CD8-positive, alpha-beta memory T cell (primary cell): Measurements from ENCODE around the gene EML3. TPM values are rescaled to one million over a fixed set of nuclear protein-coding genes. Genes with fewer than 3 reads are reported as not detected.

Source experiments
- CTCF ChIA-PET: fragments of 350-600 bp; sonication (Branson Sonifier 250); formaldehyde crosslinking; loops from one replicate; lab custom pipeline; 2021; ENCODE audit warnings: antibody characterized with exemption; lab: Charles Lee
- POLR2A ChIA-PET: fragments of 350-600 bp; sonication (Branson Sonifier 250); formaldehyde crosslinking; loops from one replicate; lab custom pipeline; 2021; ENCODE audit warnings: antibody characterized with exemption; lab: Charles Lee
- DNase-seq, 5 donors: peaks; one replicate each; pipeline versions ENCODE4 v3.0.0 to v3.0.0-alpha.2; 2020 to 2022; ENCODE audit warnings: mixed read lengths in 1 of 5
- H3K27ac ChIP-seq: one replicate; pipeline ENCODE4 v1.7.0; 2013; ENCODE audit warnings: low read depth, mild to moderate bottlenecking, low read length, moderate library complexity
- H3K27me3 ChIP-seq: 2 replicates; pipeline ENCODE4 v1.7.0; 2013; ENCODE audit warnings: low read length, mild to moderate bottlenecking; ENCODE audit not compliant: insufficient read depth, poor library complexity, severe bottlenecking
- H3K36me3 ChIP-seq: 2 replicates; pipeline ENCODE4 v1.7.0; 2013; ENCODE audit warnings: mild to moderate bottlenecking, low read length, moderate library complexity; ENCODE audit not compliant: insufficient read depth
- H3K4me1 ChIP-seq: 2 replicates; pipeline ENCODE4 v1.7.0; 2013; ENCODE audit warnings: mild to moderate bottlenecking, low read length, moderate library complexity; ENCODE audit not compliant: insufficient read depth
- H3K4me3 ChIP-seq: 2 replicates; pipeline ENCODE4 v1.7.0; 2013; ENCODE audit warnings: mild to moderate bottlenecking, low read length
- H3K9me3 ChIP-seq: 2 replicates; pipeline ENCODE4 v1.7.0; 2013; ENCODE audit warnings: mild to moderate bottlenecking, low read length
- H3K27ac Mint-ChIP-seq, 8 donors: one replicate each; pipeline ENCODE4 v1.8.0; 2020 to 2021; ENCODE audit warnings: mixed read lengths in 8 of 8, mild to moderate bottlenecking in 6 of 8, inconsistent platforms in 3 of 8, moderate library complexity in 3 of 8
- H3K27me3 Mint-ChIP-seq, 2 donors: one replicate each; pipeline ENCODE4 v1.8.0; 2020 to 2021; ENCODE audit warnings: mixed read lengths in 2 of 2, mild to moderate bottlenecking in 1 of 2, moderate library complexity in 1 of 2
- H3K36me3 Mint-ChIP-seq, 3 donors: one replicate each; pipeline ENCODE4 v1.8.0; 2020 to 2021; ENCODE audit warnings: mixed read lengths in 3 of 3, inconsistent platforms in 1 of 3, mild to moderate bottlenecking in 1 of 3
- H3K4me1 Mint-ChIP-seq, 3 donors: one replicate each; pipeline ENCODE4 v1.8.0; 2020 to 2021; ENCODE audit warnings: mixed read lengths in 3 of 3, inconsistent platforms in 1 of 3, mild to moderate bottlenecking in 1 of 3
- H3K4me3 Mint-ChIP-seq, 7 donors: one replicate each; pipeline ENCODE4 v1.8.0; 2020 to 2021; ENCODE audit warnings: mixed read lengths in 7 of 7, mild to moderate bottlenecking in 6 of 7, moderate library complexity in 4 of 7, inconsistent platforms in 2 of 7
- H3K9me3 Mint-ChIP-seq, 5 donors: one replicate each; pipeline ENCODE4 v1.8.0; 2020 to 2022; ENCODE audit warnings: mixed read lengths in 5 of 5, mild to moderate bottlenecking in 3 of 5, moderate library complexity in 2 of 5, inconsistent platforms in 1 of 5
- polyA plus RNA-seq: library from polyadenylated mRNA; unstranded; fragments of 300-500 nt; fragmentation: Illumina TruSeq; gene quantifications from one replicate; pipeline ENCODE4 v1.2.3, GENCODE V29; 2021
- total RNA-seq, 2 experiments: library from RNA; stranded (reverse); gene quantifications; one replicate each; pipeline ENCODE4 v1.2.3, GENCODE V29; 2021

The EML3 gene
- total and polyA plus RNA-seq, 3 experiments from 2014 or later, result 22.9 to 134 (median 133) TPM

- H3K27me3 Mint-ChIP-seq, result no peaks in the 10 kb centered on the region
- Histone ChIP-seq H3K4me1 (peaks cover 38% of the 10 kb centered on the region), H3K9me3 (no peaks in the 10 kb centered on the region), H3K36me3 (peaks cover 15% of the 10 kb centered on the region), H3K27me3 (no peaks in the 10 kb centered on the region), H3K27ac (no peak overlapping the region), H3K4me3 (no peak overlapping the region)
- peaks cover 0 to 49% (median 4%) of the 10 kb centered on the region in 3 donors for H3K36me3 Mint-ChIP-seq
- H3K4me3 Mint-ChIP-seq, result peak overlapping the region; percentile 26 to 89 (median 43)
- POLR2A ChIA-PET, result interaction anchor here (1.0 kb wide), 1 partner anchor 11 kb away, joined by 3 read pairs; no protein-coding TSS in a partner anchor
- no peak for DNase-seq
- CTCF ChIA-PET, result interaction anchor here (0.9 to 1.9 kb wide), 3 partner anchors 10 to 53 kb away, joined by 3 to 5 read pairs (median 4); partner anchors contain the start of gene TUT1
- H3K27ac Mint-ChIP-seq, result peak overlapping the region in 3 of 8 donors; percentile 47 to 88 (median 78)
- H3K4me1 Mint-ChIP-seq, result peaks cover 29 to 50% (median 39%) of the 10 kb centered on the region in 3 donors
- no peaks in the 10 kb centered on the region for H3K9me3 Mint-ChIP-seq
These were observed 31.6 kb upstream of the EML3 start for GRCh38 chr11:62644220-62644619.

GRCh38 chr11:62632492-62632891, 19.9 kb upstream of the EML3 start:
- peaks cover 11% of the 10 kb centered on the region for H3K4me1 ChIP-seq
- H3K27ac ChIP-seq, result no peak overlapping the region
- no peak overlapping the region for H3K4me3 ChIP-seq
- no peak for DNase-seq
- no peaks in the 10 kb centered on the region for H3K9me3 ChIP-seq
- peak overlapping the region in 4 of 8 donors; percentile 51 to 80 (median 66) for H3K27ac Mint-ChIP-seq
- H3K36me3 Mint-ChIP-seq, result peaks cover 18 to 83% (median 23%) of the 10 kb centered on the region in 3 donors
- H3K36me3 ChIP-seq, result peaks cover 65% of the 10 kb centered on the region
- no peaks in the 10 kb centered on the region for H3K27me3 ChIP-seq
- ChIA-PET CTCF (interaction anchor here (1.1 to 1.4 kb wide), 2 partner anchors 23 to 40 kb away, joined by 3 read pairs; no protein-coding TSS in a partner anchor), POLR2A (no interaction called here)
- H3K4me3 Mint-ChIP-seq, result no peak overlapping the region
- H3K9me3 Mint-ChIP-seq, result no peaks in the 10 kb centered on the region
- peaks cover 10 to 18% (median 18%) of the 10 kb centered on the region in 3 donors for H3K4me1 Mint-ChIP-seq
- no peaks in the 10 kb centered on the region for H3K27me3 Mint-ChIP-seq

GRCh38 chr11:62627713-62628112, 15.1 kb upstream of the EML3 start:
- Histone ChIP-seq H3K9me3 (no peaks in the 10 kb centered on the region), H3K27ac (no peak overlapping the region), H3K36me3 (peaks cover 63% of the 10 kb centered on the region), H3K4me3 (no peak overlapping the region), H3K27me3 (no peaks in the 10 kb centered on the region), H3K4me1 (no peaks in the 10 kb centered on the region)
- H3K27me3 Mint-ChIP-seq, result peaks cover 0 to 1% of the 10 kb centered on the region in 2 donors
- H3K9me3 Mint-ChIP-seq, result no peaks in the 10 kb centered on the region
- H3K4me3 Mint-ChIP-seq, result no peak overlapping the region
- peaks cover 11 to 77% (median 15%) of the 10 kb centered on the region in 3 donors for H3K36me3 Mint-ChIP-seq
- H3K27ac Mint-ChIP-seq, result peak overlapping the region in 3 of 8 donors; percentile 18 to 89 (median 73)
- ChIA-PET CTCF (interaction anchor here (1.1 to 2.3 kb wide), 2 partner anchors 10 to 17 kb away, joined by 3 to 5 read pairs; no protein-coding TSS in a partner anchor), POLR2A (interaction anchor here (0.7 kb wide), 1 partner anchor 116 kb away, joined by 16 read pairs; no protein-coding TSS in a partner anchor)
- DNase-seq, result no peak
- peaks cover 0 to 5% (median 0%) of the 10 kb centered on the region in 3 donors for H3K4me1 Mint-ChIP-seq

GRCh38 chr11:62622476-62623089, 10.0 kb upstream of the EML3 start:
- H3K27me3 ChIP-seq, result no peaks in the 10 kb centered on the region
- H3K4me3 Mint-ChIP-seq, result peak overlapping the region; percentile 77 to 94 (median 89)
- peak overlapping the region; percentile 80 for H3K27ac ChIP-seq
- peaks cover 15 to 28% (median 26%) of the 10 kb centered on the region in 3 donors for H3K4me1 Mint-ChIP-seq
- no peaks in the 10 kb centered on the region for H3K9me3 Mint-ChIP-seq
- H3K9me3 ChIP-seq, result no peaks in the 10 kb centered on the region
- peaks cover 0 to 49% (median 6%) of the 10 kb centered on the region in 3 donors for H3K36me3 Mint-ChIP-seq
- ChIA-PET POLR2A (interaction anchor here (0.8 to 3.5 kb wide), 13 partner anchors 10 to 233 kb away, joined by 3 to 34 read pairs (median 7); partner anchors contain the start of genes C11orf98, CSKMT, EEF1G and EML3), CTCF (interaction anchor here (0.9 to 3.7 kb wide), 10 partner anchors 11 to 71 kb away, joined by 3 to 24 read pairs (median 4); partner anchors contain the start of genes C11orf98, CSKMT, EML3 and GANAB)
- peaks cover 0 to 1% of the 10 kb centered on the region in 2 donors for H3K27me3 Mint-ChIP-seq
- H3K4me1 ChIP-seq, result peaks cover 16% of the 10 kb centered on the region
- H3K27ac Mint-ChIP-seq, result peak overlapping the region; percentile 89 to 99 (median 93)
- no peak overlapping the region for H3K4me3 ChIP-seq
- DNase-seq, result no peak
- peaks cover 20% of the 10 kb centered on the region for H3K36me3 ChIP-seq

- Histone ChIP-seq H3K27me3 (no peaks in the 10 kb centered on the region), H3K36me3 (peaks cover 14% of the 10 kb centered on the region), H3K9me3 (no peaks in the 10 kb centered on the region), H3K27ac (peak within 1 kb of the TSS; percentile 80), H3K4me1 (peaks cover 16% of the 10 kb centered on the region), H3K4me3 (peak within 1 kb of the TSS; percentile 94)
- Mint-ChIP-seq H3K9me3 (no peaks in the 10 kb centered on the region), H3K27ac (peak within 1 kb of the TSS; percentile 89 to 100 (median 97)), H3K36me3 (peaks cover 0 to 49% (median 3%) of the 10 kb centered on the region in 3 donors), H3K4me1 (peaks cover 15 to 28% (median 26%) of the 10 kb centered on the region in 3 donors), H3K4me3 (peak within 1 kb of the TSS; percentile 90 to 96 (median 94)), H3K27me3 (peaks cover 0 to 1% of the 10 kb centered on the region in 2 donors)
- ChIA-PET CTCF (interaction anchor here (0.9 to 3.7 kb wide), 16 partner anchors 8 to 81 kb away, joined by 3 to 24 read pairs (median 3); partner anchors contain the start of genes C11orf98, CSKMT, EEF1G and EML3), POLR2A (interaction anchor here (0.6 to 3.5 kb wide), 19 partner anchors 10 to 260 kb away, joined by 3 to 34 read pairs (median 5); partner anchors contain the start of genes C11orf98, CSKMT, EEF1G and EML3)
- DNase-seq, result peak; percentile 95 to 98 (median 97)
These were observed 9.2 kb upstream of the EML3 start, which contains the start of gene B3GAT3 for GRCh38 chr11:62621567-62622470. TSS of gene B3GAT3 (minus strand) at chr11:62621986. CDS start at chr11:62621947, 39 bp downstream.

- Mint-ChIP-seq H3K9me3 (no peaks in the 10 kb centered on the region), H3K27ac (peak overlapping the region; percentile 89 to 100 (median 97)), H3K27me3 (peaks cover 0 to 1% of the 10 kb centered on the region in 2 donors), H3K4me3 (peak overlapping the region; percentile 90 to 96 (median 94)), H3K36me3 (peaks cover 0 to 47% (median 0%) of the 10 kb centered on the region in 3 donors), H3K4me1 (peaks cover 15 to 30% (median 26%) of the 10 kb centered on the region in 3 donors)
- peak overlapping the region; percentile 94 for H3K4me3 ChIP-seq
- H3K4me1 ChIP-seq, result peaks cover 16% of the 10 kb centered on the region
- H3K27ac ChIP-seq, result peak overlapping the region; percentile 80
- H3K9me3 ChIP-seq, result no peaks in the 10 kb centered on the region
- ChIA-PET POLR2A (interaction anchor here (0.6 to 3.5 kb wide), 14 partner anchors 9 to 260 kb away, joined by 3 to 34 read pairs (median 6); partner anchors contain the start of genes C11orf98, CSKMT, EEF1G and EML3), CTCF (interaction anchor here (0.7 to 3.7 kb wide), 15 partner anchors 9 to 82 kb away, joined by 3 to 24 read pairs (median 3); partner anchors contain the start of genes EEF1G, EML3, GANAB and LBHD1)
- peaks cover 6% of the 10 kb centered on the region for H3K36me3 ChIP-seq
- no peak for DNase-seq
- no peaks in the 10 kb centered on the region for H3K27me3 ChIP-seq
These were observed 8.5 kb upstream of the EML3 start for GRCh38 chr11:62621027-62621566.
